Stimulated activated naive CD4-positive, alpha-beta T cell treated with Interleukin-2 at 50 U/mL for 16 hours (primary cell): ENCODE measurements around the gene KANSL3.
"Not testable (repeated sequence)": the region's sequence is repeated elsewhere in the genome, so short reads cannot be mapped to it uniquely, and the experiment has no call there.

Experiments used
- DNase-seq: peaks from one replicate; lab custom pipeline; 2025; lab: John Stamatoyannopoulos, UW

Gene KANSL3

DNA sequence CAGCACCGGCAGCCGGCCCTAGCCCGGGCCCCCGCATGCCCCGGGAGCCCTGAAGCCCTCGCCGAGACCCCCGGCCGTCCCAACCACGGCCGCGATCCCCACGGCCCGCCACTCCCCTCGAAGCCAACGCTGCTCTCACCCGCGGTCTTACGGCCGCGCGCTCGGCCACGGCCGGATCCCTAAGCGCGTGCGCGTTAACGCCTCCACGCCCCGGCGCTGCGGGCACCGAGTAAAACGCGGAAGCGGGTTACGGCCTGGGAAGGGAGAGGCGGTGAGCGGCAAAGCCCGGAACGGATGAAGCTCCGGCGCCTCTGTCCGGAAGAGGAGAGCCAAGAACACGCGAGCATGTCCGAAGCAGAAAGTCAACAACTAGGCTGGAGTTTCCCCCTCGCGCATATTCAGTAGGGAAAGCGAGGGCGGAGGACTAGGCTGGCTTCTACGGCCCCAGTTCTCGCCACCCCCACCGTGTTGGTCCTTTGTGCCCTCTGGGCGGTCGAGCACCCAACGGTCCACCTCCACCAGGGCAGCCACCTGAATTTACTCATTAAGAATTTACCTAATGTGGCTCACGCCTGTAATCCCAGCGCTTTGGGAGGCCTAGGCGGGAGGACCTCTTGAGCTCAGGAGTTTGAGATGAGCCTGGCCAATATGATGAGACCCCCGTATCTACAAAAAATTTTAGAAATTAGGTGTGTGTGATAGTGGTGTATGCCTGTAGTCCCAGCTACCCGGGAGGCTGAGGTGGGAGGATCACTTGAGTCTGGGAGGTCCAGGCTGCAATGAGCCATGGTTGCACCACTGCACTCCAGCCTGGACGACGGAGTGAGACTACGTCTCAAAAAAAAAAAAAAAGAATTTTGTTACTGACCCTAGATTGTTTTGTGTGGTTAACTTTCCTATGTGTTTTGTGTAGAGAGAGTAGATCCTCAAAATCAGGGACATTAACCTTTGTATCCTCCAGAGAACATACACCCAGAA, at the start of gene KANSL3:
KANSL3 (minus strand) TSS at position 169 of the 978 bp plus-strand sequence. CDS start 1,177 bp downstream, outside the sequence.
- DNase-seq = peak; percentile 83

DNA sequence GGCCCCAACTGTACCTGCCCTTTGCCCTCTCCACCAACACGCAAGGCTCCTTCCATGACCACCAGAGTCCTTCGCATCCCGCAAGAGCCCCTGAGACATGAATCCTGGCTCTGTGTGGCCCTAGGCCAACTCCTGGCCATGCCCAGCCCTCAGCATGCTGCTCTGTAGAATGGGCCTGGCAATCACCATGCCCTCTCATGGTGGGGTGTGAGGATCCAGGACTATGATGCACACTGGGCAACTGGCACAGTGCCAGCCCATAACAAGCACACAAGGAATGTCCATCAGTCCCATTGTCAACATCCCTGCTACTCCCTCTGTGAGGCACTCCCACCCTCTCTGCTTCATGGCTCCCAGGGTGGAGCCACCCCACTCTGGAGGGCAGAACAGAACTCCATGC, 49.2 kb upstream of the KANSL3 start:
- no peak for DNase-seq

GRCh38 chr2:96685577-96686459, 47.7 kb upstream of the KANSL3 start:
- DNase-seq = no peak

GRCh38 chr2:96684883-96685576, 46.9 kb upstream of the KANSL3 start:
- DNase-seq = no peak

DNA sequence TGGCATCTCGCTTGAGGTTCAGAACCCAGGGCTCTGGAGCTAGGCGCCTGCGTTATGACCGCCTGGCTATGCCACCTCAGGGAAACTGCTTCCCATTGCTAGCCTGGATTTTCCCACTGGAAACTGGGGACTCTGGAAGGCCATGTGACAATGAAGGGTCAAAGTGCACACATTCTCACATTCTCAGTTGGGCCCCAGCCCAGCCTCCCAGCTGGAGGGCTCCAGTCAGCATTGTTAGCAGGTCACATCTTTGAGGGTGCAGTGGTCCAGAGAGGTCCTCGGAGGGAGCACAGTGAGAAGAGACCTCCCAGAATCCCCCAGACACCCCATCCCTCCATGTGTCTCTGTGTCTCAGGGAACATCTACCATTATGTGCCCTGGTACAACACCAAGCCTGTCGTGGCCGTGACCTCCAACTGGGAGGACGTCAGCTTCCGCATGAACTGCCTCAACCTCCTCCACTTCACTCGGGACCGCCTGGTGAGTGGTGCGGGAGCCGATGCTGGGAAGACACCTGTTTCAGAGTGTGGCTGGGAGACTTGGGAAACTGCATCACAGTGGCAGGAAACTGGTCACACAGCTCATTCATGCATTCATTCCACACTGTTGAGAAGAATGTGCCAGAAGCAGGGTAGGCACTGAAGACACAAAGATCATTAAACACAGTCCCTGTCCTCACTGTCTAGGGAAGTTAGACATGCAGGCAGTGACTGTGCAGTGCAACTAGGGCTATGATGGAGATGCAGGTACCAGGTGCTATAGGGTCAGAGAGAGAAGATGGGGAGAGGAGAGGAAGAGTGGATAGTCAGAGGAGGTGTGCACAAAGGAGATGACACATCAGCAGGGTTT, 46.1 kb upstream of the KANSL3 start:
- DNase-seq = no peak

GRCh38 chr2:96683307-96683706, 45.2 kb upstream of the KANSL3 start:
- no peak for DNase-seq

GRCh38 chr2:96681540-96681939, 43.4 kb upstream of the KANSL3 start:
- no peak for DNase-seq

DNA sequence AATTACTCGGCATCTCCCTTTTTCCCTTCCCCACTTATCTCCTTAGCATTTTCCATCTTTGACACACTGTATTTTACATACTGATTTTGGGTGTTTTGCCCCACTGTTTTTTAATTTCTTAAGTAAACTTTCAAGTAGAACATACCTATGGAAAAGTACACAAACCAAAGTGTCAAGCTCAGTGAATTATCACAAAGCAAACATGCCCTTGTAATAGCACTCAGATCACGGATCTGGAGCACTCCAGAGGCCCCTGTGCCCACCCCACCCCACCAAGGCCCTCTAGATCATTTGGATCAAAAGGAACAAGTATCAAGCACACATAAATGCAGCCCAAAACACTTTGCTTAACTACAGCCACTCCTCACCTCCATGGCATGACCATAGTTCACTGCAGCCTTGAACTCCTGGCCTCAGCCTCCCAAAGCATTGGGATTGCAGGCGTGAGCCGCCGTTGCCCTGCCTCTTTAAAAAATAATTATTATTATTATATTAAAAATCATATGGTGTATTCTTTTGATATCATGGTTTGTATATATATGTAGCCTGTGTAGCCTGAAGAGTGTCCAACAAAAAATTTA, 42.5 kb upstream of the KANSL3 start:
- DNase-seq = no peak

DNA sequence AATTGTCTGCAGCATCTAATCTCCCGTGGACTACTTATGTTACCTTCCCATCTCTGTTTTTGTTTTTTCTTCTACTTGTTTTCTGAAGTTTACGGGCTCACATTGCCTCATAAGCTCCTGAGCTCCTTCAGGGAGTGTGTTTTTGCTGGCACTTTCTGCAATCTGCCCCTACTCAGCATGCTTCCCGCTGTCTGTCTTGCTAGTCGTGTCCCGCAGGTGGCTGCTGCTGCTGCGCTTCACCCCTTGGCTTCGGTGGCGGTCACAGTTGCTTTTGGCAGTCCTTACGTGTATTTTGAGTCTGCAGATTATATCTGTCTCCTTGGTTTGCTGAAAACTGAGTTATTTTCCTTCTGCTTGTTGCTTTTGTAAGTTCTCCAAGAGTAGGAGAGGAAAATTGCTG, 41.7 kb upstream of the KANSL3 start:
- no peak for DNase-seq

- DNase-seq = no peak
Observed at GRCh38 chr2:96669539-96670215, 31.6 kb upstream of the KANSL3 start.

GRCh38 chr2:96668771-96669170, 30.7 kb upstream of the KANSL3 start:
- no peak for DNase-seq

DNA sequence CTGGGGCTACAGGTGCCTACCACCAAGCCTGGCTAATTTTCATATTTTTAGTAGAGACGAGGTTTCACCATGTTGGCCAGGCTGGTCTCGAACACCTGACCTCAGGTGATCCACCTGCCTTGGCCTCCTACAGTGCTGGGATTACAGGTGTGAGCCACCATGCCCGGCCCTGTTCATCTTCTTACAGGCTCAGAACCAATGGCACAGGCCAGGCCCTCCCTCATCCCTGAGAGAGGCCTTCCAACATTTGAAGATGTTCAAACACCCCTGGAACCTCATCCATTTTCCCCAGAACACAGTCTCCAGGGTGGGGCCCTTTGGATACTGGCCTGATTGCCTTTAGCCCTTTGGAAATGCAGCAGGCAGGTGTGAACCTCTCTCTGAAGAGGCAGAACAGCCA, 27.6 kb upstream of the KANSL3 start:
- DNase-seq = not testable (repeated sequence)

DNA sequence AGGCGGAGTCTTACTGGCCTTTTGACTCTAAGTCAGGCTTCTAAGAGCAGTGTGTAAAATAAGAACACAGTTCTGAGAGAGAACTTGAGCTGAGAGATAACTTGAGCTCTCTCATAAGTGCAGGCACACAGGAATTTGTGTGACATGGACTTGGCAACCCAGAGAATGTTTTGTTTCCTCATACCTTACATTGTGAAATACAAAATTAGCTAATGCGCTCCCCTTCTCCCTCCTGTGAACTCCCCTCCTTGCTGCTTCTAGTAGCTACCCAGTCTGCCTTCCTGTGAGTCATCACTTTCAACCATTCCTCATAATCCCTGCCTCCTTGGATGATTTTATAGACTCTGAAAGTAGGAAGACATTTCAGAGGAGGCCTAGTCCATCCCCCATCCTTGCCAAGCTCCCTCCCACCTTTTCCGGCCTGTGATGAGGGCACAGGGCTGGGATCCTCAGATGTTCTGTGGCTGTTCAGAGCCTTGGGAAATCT, 27.0 kb upstream of the KANSL3 start:
- no peak for DNase-seq

DNA sequence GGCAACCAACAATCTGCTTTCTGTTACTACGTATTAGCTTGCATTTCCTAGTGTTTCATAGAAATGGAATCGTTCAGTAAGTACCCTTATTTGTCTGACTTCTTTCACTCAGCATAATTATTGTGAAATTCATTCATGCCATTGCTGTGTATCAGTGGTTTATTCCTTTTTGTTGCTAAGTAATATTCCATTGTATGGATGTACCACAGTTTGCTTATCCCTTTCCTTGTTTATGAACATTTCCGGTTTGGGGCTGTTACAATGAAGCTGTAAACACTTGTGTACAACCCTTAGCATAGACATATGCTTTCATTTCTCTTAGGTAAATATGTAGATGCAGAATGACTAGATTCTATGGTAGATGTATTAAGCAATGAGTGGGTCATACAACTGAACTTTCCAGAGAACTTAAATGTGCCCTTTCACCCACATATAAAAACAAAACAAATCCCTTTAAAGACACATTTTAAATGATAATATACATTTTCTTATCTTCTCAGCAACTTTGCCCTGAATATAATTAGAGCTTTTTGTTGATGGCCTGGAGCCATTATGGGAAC, 26.3 kb upstream of the KANSL3 start:
- DNase-seq = no peak

- DNase-seq = no peak
Observed at GRCh38 chr2:96663829-96664228, 25.7 kb upstream of the KANSL3 start.

DNA sequence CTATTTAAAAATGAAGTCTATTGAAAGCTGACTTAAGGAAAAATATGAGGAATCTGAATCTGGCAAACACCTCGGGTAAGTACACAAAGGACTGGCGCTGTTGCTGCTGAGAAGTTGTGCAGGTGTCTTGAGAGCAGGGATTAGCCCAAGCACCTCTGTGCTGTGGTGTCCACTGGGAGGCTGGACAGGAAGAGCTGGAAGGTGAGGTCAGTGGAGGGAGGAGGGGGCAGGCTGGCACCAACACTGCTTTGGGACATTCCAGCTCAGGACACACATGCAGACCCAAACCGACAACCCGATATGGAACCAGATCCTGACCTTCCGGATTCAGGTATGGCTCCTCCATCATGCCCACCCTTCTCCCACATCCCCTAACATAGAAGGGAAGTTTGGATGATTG, 25.1 kb upstream of the KANSL3 start:
- DNase-seq = no peak

DNA sequence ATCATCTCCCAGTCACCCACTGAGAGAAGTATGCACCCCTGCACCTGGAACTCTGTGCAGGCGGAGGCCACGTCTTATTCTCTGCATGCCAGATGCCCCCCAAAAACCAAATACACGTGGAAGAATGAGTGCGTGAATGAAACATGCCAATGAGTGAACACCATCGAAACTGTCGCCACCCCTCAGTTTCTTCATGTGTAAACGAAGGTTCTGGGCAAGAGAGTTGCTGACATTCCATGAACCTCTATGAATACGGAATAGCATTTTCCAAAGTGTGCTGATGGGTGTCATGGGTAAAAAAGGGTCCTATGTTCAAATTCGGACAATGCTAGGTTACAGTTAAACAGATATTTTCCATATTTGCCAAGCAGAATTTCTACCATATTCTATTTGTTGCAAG, 24.2 kb upstream of the KANSL3 start:
- no peak for DNase-seq

GRCh38 chr2:96661324-96661723, 23.2 kb upstream of the KANSL3 start:
- DNase-seq = no peak

DNA sequence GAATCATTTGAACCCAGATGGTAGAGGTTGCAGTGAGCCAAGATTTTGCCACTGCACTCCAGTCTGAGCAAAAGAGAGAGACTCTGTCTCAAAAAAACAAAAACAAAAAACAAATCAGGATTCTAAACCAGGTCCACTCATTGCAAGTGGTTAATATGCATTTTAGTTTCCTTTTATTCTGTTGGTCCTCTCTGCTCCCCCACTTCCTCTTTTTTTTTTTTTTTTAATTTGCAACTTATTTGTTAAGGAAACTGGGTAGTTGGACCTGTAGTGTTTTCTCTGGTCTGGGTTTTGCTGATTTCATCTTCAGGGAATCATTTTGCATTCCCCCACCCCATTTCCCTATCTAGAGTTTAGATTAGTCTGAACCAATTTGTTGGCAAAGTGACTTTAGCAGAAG, 18.4 kb upstream of the KANSL3 start:
- no peak for DNase-seq

DNA sequence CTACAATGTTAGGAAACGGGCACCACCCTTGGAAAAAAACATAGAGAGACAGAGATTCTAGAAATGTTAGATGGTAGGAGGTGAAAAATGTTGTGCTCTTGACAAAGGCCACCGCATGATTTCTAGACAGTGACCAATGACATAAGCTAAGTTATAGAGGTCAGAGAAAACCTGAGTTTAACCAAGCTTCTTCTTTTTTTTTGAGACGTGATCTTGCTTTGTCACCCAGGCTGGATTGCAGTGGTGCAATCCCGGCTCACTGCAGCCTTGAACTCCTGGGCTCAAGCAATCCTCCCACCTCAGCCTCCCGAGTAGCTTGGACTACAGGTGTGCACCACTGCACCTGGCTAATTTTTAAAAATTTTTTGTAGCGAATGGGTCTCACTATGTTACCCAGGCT, 17.4 kb upstream of the KANSL3 start:
- DNase-seq = no peak
